GM23248 (cell line): ENCODE results near the gene DMRTA2.

Source experiments
- EZH2 ChIP-seq: fragments of 200-600 bp; sonication (generic); IDR thresholded peaks from 2 replicates; pipeline ENCODE4 v1.6.1; 2018; ENCODE audit warnings: antibody characterized with exemption, mild to moderate bottlenecking; ENCODE audit not compliant: insufficient read depth, poor library complexity, severe bottlenecking
- EZH2phosphoT487 ChIP-seq: fragments of 200-600 bp; sonication (generic); IDR thresholded peaks from 2 replicates; pipeline ENCODE4 v1.6.1; 2018; ENCODE audit warnings: antibody characterized with exemption, moderate library complexity, mild to moderate bottlenecking, low read depth; ENCODE audit not compliant: insufficient read depth

- TF ChIP-seq EZH2 (no peak), EZH2phosphoT487 (no peak)
Observed at GRCh38 chr1:50471967-50472366, 48.7 kb upstream of the DMRTA2 start.
